ENCODE results near the gene CCSER2.

DNA sequence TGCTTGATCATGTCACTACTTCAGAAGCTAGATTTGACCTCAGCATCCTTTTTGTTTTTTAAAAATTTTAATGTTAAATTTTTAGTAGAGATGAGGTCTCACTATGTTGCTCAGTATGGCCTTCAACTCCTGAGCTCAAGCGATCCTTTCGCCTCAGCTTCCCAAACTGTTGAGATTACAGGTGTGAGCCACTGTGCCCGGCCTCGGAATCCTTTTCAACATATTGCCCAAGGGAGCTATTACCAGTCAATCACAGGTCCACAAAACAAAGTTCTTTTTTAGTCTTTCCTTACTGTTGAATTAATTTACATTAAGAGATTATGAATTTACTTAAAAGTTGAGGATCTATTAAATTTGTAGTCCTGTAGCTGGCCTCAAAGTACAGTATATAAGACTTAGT, 37.7 kb downstream of the CCSER2 start:
- TF ChIP-seq CHD2 (IDR thresholded peaks at IDR 0.05; ENCODE audit: low read length, partially characterized antibody) = no peak
- TF ChIP-seq, protein P1, sequence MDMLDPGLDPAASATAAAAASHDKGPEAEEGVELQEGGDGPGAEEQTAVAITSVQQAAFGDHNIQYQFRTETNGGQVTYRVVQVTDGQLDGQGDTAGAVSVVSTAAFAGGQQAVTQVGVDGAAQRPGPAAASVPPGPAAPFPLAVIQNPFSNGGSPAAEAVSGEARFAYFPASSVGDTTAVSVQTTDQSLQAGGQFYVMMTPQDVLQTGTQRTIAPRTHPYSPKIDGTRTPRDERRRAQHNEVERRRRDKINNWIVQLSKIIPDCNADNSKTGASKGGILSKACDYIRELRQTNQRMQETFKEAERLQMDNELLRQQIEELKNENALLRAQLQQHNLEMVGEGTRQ (IDR thresholded peaks at IDR 0.05) = no peak
- no peak for TF ChIP-seq RAD21 (conservative IDR thresholded peaks at IDR 0.05 in 1 of 2, IDR thresholded peaks at IDR 0.05 in 1 of 2)
- TF ChIP-seq, protein P2, sequence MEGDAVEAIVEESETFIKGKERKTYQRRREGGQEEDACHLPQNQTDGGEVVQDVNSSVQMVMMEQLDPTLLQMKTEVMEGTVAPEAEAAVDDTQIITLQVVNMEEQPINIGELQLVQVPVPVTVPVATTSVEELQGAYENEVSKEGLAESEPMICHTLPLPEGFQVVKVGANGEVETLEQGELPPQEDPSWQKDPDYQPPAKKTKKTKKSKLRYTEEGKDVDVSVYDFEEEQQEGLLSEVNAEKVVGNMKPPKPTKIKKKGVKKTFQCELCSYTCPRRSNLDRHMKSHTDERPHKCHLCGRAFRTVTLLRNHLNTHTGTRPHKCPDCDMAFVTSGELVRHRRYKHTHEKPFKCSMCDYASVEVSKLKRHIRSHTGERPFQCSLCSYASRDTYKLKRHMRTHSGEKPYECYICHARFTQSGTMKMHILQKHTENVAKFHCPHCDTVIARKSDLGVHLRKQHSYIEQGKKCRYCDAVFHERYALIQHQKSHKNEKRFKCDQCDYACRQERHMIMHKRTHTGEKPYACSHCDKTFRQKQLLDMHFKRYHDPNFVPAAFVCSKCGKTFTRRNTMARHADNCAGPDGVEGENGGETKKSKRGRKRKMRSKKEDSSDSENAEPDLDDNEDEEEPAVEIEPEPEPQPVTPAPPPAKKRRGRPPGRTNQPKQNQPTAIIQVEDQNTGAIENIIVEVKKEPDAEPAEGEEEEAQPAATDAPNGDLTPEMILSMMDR (IDR thresholded peaks at IDR 0.05) = no peak
- TF ChIP-seq POLR2A (IDR thresholded peaks at IDR 0.05; ENCODE audit: low read length) = no peak
- TF ChIP-seq EHMT2 (IDR thresholded peaks at IDR 0.05; ENCODE audit: low read depth) = no peak
- TF ChIP-seq CEBPB (IDR thresholded peaks at IDR 0.05) = no peak
- TF ChIP-seq, protein P3, sequence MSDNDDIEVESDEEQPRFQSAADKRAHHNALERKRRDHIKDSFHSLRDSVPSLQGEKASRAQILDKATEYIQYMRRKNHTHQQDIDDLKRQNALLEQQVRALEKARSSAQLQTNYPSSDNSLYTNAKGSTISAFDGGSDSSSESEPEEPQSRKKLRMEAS (IDR thresholded peaks at IDR 0.05) = no peak
- TF ChIP-seq SREBF2 (IDR thresholded peaks at IDR 0.05) = no peak
- TF ChIP-seq KDM5A (IDR thresholded peaks at IDR 0.05) = no peak
- no peak for TF ChIP-seq EP300 (IDR thresholded peaks at IDR 0.05)
- no peak for TF ChIP-seq HOXA7 (CRISPR knock-in tag; IDR thresholded peaks at IDR 0.05)

Measured in A549 (cell line).